Tibial artery (tissue), 4 donors: ENCODE data around the gene ZC3H12D.

Source experiments
- DNase-seq, 2 donors: peaks; one replicate each; pipeline ENCODE4 v3.0.0-alpha.2; 2019
- H3K27ac ChIP-seq, 2 donors: fragments of 200-600 bp; sonication (generic) in 1 of 2; 1 replicate in 1 of 2; 2 replicates in 1 of 2; pipeline ENCODE4 v1.5.1; 2018 to 2019; ENCODE audit warnings: mild to moderate bottlenecking in 1 of 2
- H3K27me3 ChIP-seq, 2 donors: fragments of 200-600 bp; sonication (generic) in 1 of 2; one replicate each; pipeline versions ENCODE4 v1.5.1 to v1.6.0; 2016 to 2019
- H3K36me3 ChIP-seq, 3 donors: fragments of 200-600 bp; sonication (generic) in 2 of 3; one replicate each; pipeline ENCODE4 v1.5.1; 2016 to 2019; ENCODE audit warnings: mild to moderate bottlenecking in 2 of 3
- H3K4me1 ChIP-seq, 4 donors: fragments of 200-600 bp; sonication (generic) in 2 of 4; 1 replicate in 3 of 4; 2 replicates in 1 of 4; pipeline ENCODE4 v1.5.1; 2016 to 2019
- H3K4me3 ChIP-seq, 2 donors: fragments of 200-600 bp; sonication (generic) in 1 of 2; 1 replicate in 1 of 2; 2 replicates in 1 of 2; pipeline ENCODE4 v1.5.1; 2018 to 2019; ENCODE audit warnings: mild to moderate bottlenecking in 2 of 2
- H3K9me3 ChIP-seq, 3 donors: fragments of 200-600 bp; sonication (generic) in 1 of 3; one replicate each; pipeline ENCODE4 v1.5.1; 2016 to 2019
- intact Hi-C: fragments of 100-400 bp; cut with DNase I; formaldehyde crosslinking; loops from one replicate; pipeline ENCODE4 v1.15.0; 2023; ENCODE audit warnings: low total_unique reads
- TF ChIP-seq, protein P1 (sequence below), 2 experiments: fragments of 200-600 bp in 1 of 2; fragments of 450-650 bp in 1 of 2; IDR thresholded peaks; one replicate each; pipeline ENCODE4 v1.5.1; 2017 to 2019; ENCODE audit warnings: antibody characterized with exemption in 2 of 2, mild to moderate bottlenecking in 1 of 2, moderate library complexity in 1 of 2

ZC3H12D gene

DNA sequence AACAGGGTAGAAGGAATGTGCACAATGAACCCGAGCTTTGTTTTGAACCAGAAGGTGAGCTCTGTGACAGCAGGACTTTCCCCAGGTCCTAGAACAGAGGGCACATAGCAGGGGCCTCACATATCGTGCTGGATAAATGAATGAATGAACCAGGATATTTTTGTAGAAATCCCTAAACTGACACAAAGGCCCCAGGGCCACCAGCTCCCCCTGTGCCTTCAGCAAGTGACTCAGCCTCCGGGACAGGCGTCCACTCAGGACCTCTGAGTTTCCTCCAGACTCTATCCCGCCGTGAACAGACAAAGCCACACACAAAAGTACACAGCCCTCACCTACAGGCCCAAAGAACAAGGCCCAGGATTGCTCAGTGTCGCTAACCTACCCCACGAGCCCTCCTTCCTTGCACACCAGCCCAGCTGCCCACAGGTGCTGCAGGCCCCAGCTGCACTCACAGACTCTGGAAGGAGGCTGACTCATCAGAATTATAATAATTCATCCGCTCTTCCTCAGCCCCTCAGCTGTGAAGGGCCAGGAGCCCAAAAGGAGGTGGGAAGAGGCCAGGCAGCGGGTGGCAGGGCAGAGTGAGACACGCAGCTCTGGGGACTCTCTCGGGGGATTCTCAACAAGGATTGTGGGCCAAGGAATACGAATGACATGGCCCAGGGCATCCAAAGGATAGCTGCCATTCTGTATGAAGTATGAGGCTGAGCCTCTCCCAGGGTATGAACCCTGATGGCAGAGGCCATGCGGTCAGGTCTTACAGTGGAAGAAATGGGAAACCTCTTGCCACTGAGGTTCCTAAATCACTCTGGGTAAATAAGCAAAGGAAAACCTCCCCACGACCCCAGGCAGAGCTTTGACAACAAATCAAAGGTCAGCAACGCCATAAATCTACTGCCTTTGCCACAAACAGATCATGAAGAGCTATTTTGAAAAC is 43.8 kb downstream of the ZC3H12D start:
- no peak for DNase-seq
- TF ChIP-seq, protein P1, sequence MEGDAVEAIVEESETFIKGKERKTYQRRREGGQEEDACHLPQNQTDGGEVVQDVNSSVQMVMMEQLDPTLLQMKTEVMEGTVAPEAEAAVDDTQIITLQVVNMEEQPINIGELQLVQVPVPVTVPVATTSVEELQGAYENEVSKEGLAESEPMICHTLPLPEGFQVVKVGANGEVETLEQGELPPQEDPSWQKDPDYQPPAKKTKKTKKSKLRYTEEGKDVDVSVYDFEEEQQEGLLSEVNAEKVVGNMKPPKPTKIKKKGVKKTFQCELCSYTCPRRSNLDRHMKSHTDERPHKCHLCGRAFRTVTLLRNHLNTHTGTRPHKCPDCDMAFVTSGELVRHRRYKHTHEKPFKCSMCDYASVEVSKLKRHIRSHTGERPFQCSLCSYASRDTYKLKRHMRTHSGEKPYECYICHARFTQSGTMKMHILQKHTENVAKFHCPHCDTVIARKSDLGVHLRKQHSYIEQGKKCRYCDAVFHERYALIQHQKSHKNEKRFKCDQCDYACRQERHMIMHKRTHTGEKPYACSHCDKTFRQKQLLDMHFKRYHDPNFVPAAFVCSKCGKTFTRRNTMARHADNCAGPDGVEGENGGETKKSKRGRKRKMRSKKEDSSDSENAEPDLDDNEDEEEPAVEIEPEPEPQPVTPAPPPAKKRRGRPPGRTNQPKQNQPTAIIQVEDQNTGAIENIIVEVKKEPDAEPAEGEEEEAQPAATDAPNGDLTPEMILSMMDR (IDR thresholded peaks at IDR 0.05): no peak
- peaks cover 0 to 46% of the 10 kb centered on the region in 2 donors for H3K27me3 ChIP-seq
- no peaks in the 10 kb centered on the region for H3K9me3 ChIP-seq
- intact Hi-C loops: no loop called here
- no peak overlapping the region for H3K27ac ChIP-seq
- H3K4me3 ChIP-seq: no peak overlapping the region
- H3K36me3 ChIP-seq: no peaks in the 10 kb centered on the region
- H3K4me1 ChIP-seq: peaks cover 0 to 10% (median 6%) of the 10 kb centered on the region in 4 donors

DNA sequence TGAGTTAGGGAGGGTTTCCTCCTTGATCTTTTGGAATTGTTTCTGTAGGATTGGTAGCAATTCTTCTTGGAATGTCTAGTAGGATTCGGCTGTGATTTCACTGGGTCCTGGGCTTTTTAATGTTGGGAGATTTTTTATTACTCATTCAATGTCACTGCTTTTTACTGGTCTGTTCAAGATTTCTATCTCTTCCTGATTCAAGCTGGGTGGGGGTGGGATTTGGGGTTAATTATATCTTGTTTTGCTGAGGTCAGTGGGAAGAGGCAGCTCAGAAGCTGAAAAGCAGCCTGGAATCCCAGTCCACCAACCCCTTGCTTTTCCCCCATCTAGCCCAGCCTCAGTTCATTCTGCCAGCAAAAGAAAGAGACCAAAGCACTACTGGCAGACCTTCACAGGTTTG is 45.2 kb downstream of the ZC3H12D start:
- H3K36me3 ChIP-seq: no peaks in the 10 kb centered on the region
- TF ChIP-seq, protein P1 (IDR thresholded peaks at IDR 0.05): no peak
- no peak overlapping the region for H3K27ac ChIP-seq
- peaks cover 0 to 41% of the 10 kb centered on the region in 2 donors for H3K27me3 ChIP-seq
- intact Hi-C loops: no loop called here
- H3K4me1 ChIP-seq: peaks cover 0 to 10% (median 6%) of the 10 kb centered on the region in 4 donors
- H3K9me3 ChIP-seq: no peaks in the 10 kb centered on the region
- H3K4me3 ChIP-seq: no peak overlapping the region
- no peak for DNase-seq

DNA sequence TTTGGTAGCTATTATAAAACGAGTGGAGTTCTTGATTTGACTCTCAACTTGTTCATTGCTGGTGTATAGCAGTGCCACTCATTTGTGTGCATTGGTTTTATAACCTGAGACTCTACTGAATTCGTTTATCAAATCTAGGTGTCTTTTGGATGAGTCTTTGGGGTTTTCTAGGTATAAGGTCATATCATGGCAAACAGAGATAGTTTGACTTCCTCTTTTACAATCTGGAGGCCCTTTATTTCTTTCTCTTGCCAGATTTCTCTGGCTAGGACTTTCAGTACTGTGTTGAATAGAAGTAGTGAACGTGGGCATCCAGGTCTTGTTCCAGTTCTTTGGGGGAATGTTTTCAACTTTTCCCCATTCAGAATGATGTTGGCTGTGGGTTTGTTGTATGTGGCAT is 46.0 kb downstream of the ZC3H12D start:
- Histone ChIP-seq H3K9me3 (no peaks in the 10 kb centered on the region), H3K4me1 (peaks cover 0 to 10% (median 6%) of the 10 kb centered on the region in 4 donors), H3K4me3 (no peak overlapping the region), H3K36me3 (no peaks in the 10 kb centered on the region), H3K27ac (no peak overlapping the region), H3K27me3 (peaks cover 0 to 45% of the 10 kb centered on the region in 2 donors)
- intact Hi-C loops: no loop called here
- DNase-seq: no peak
- TF ChIP-seq, protein P1 (IDR thresholded peaks at IDR 0.05): no peak

DNA sequence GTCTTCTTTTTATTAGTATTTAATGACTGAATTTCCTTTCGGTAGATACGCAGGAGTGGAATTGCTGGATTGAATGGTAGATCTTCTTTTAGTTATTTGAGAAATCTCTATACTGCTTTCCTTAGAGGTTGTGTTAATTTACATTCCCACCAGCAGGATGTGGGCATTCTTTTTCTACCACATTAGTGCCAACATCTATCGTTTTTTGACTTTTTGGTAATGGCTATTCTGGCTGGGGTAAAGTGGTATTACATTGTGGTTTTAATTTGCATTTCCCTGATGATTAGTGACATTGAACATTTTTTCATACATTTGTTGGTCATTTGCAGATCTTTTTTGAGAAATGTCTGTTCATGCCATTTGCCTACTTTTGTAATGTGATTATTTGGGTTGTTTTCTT is 47.6 kb downstream of the ZC3H12D start:
- TF ChIP-seq, protein P1 (IDR thresholded peaks at IDR 0.05): no peak
- Histone ChIP-seq H3K4me1 (peaks cover 0 to 11% (median 7%) of the 10 kb centered on the region in 4 donors), H3K9me3 (no peaks in the 10 kb centered on the region), H3K27me3 (peaks cover 0 to 39% of the 10 kb centered on the region in 2 donors), H3K36me3 (no peaks in the 10 kb centered on the region), H3K4me3 (no peak overlapping the region), H3K27ac (no peak overlapping the region)
- intact Hi-C loops: no loop called here
- no peak for DNase-seq

DNA sequence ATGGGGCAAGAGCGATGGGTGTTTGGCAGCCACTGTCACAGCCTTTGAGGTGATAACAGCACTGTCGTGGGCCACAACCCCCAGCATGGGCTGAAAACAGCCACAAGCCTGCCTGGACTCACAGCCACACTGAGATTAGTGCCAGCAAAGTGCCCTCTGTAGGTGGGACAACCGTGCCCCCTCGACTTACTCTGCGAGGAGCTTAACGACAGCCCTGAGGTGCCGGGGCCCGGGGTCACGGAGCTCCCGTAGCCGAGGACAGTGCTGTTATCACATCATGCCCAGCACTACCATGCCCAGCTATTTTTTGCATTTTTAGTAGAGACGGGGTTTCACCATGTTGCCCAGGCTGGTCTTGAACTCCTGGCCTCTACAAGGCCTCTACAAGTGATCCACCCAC is 48.2 kb downstream of the ZC3H12D start:
- H3K4me1 ChIP-seq: peaks cover 0 to 13% (median 9%) of the 10 kb centered on the region in 4 donors
- intact Hi-C loops: no loop called here
- DNase-seq: no peak
- TF ChIP-seq, protein P1 (IDR thresholded peaks at IDR 0.05): no peak
- no peaks in the 10 kb centered on the region for H3K9me3 ChIP-seq
- no peak overlapping the region for H3K27ac ChIP-seq
- peaks cover 0 to 35% of the 10 kb centered on the region in 2 donors for H3K27me3 ChIP-seq
- H3K4me3 ChIP-seq: no peak overlapping the region
- H3K36me3 ChIP-seq: no peaks in the 10 kb centered on the region
